Hematopoietic multipotent progenitor cell treated with erythropoietin and hydrocortisone succinate and interleukin-3 and kit ligand, for 8 days (in vitro differentiated cells): ENCODE results near the gene SNAPC3.
"Not testable (repeated sequence)": the region's sequence is repeated elsewhere in the genome, so short reads cannot be mapped to it uniquely, and the experiment has no call there.

Experiments
- DNase-seq: peaks from one replicate; pipeline ENCODE4 v3.0.0-alpha.2; 2015

The SNAPC3 gene

GRCh38 chr9:15423231-15423985 is 732 bp downstream of the SNAPC3 start:
- DNase-seq, result peak; percentile 47

GRCh38 chr9:15426019-15426418 is 3.3 kb downstream of the SNAPC3 start:
- DNase-seq, result no peak

GRCh38 chr9:15427702-15428101 is 5.0 kb downstream of the SNAPC3 start:
- not testable (repeated sequence) for DNase-seq

- DNase-seq, result no peak
Observed at GRCh38 chr9:15430920-15431844, 8.5 kb downstream of the SNAPC3 start.

GRCh38 chr9:15433191-15433590 is 10.5 kb downstream of the SNAPC3 start:
- DNase-seq, result no peak

- no peak for DNase-seq
Observed at GRCh38 chr9:15433661-15434060, 11.0 kb downstream of the SNAPC3 start.

GRCh38 chr9:15438891-15439290 is 16.2 kb downstream of the SNAPC3 start:
- DNase-seq, result no peak

GRCh38 chr9:15441841-15442240 is 19.2 kb downstream of the SNAPC3 start:
- not testable (repeated sequence) for DNase-seq

GRCh38 chr9:15442264-15442663 is 19.6 kb downstream of the SNAPC3 start:
- not testable (repeated sequence) for DNase-seq

GRCh38 chr9:15444141-15444540 is 21.5 kb downstream of the SNAPC3 start:
- DNase-seq, result no peak

- DNase-seq, result no peak
Observed at GRCh38 chr9:15453956-15454355, 31.3 kb downstream of the SNAPC3 start.

- no peak for DNase-seq
Observed at GRCh38 chr9:15461056-15461455, 38.4 kb downstream of the SNAPC3 start.

GRCh38 chr9:15461601-15462000 is 38.9 kb downstream of the SNAPC3 start:
- no peak for DNase-seq

GRCh38 chr9:15468145-15468544 is 45.5 kb downstream of the SNAPC3 start:
- no peak for DNase-seq

- no peak for DNase-seq
Observed at GRCh38 chr9:15469406-15469805, 46.7 kb downstream of the SNAPC3 start.

GRCh38 chr9:15469862-15470261 is 47.2 kb downstream of the SNAPC3 start:
- no peak for DNase-seq

- no peak for DNase-seq
Observed at GRCh38 chr9:15475923-15476536, 53.4 kb downstream of the SNAPC3 start.

GRCh38 chr9:15480028-15480427 is 57.4 kb downstream of the SNAPC3 start:
- DNase-seq, result no peak

- DNase-seq, result no peak
Observed at GRCh38 chr9:15482146-15482545, 59.5 kb downstream of the SNAPC3 start.

- DNase-seq, result no peak
Observed at GRCh38 chr9:15484802-15485201, 62.1 kb downstream of the SNAPC3 start.

GRCh38 chr9:15485836-15486666 is 63.4 kb downstream of the SNAPC3 start:
- peak; percentile 43 for DNase-seq

- DNase-seq, result no peak
Observed at GRCh38 chr9:15491950-15492349, 69.3 kb downstream of the SNAPC3 start.
